GM18499 (cell line): ENCODE results near the gene SORBS1.

Experiments
- ATAC-seq: cut with Tn5 transposase; IDR thresholded peaks from one replicate; pipeline ENCODE4 v1.9.1; 2021; ENCODE audit warnings: moderate number of reproducible peaks; ENCODE audit not compliant: insufficient read depth, unreplicated experiment

Gene SORBS1

GRCh38 chr10:95499482-95499989 is 61.6 kb downstream of the SORBS1 start:
- no peak for ATAC-seq

DNA sequence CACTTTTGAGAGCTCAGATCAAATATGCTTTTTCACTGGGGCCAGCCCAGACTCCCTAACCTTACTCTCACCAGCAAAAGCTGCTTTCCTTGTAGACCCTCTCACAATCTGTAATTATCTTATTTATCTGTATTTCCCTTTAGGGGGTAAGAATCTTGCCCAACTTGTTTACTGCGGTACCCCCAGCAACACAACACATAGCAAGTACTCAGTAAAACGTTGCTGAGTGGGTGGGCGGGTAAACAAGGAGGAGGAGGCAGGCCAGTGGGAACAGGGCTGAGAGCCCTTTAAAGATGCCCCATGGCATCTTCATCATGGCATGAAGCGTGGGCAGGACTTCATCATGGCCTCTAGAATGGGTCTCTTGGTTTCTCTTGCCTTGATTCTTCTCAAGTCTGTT is 64.2 kb downstream of the SORBS1 start:
- ATAC-seq = no peak

DNA sequence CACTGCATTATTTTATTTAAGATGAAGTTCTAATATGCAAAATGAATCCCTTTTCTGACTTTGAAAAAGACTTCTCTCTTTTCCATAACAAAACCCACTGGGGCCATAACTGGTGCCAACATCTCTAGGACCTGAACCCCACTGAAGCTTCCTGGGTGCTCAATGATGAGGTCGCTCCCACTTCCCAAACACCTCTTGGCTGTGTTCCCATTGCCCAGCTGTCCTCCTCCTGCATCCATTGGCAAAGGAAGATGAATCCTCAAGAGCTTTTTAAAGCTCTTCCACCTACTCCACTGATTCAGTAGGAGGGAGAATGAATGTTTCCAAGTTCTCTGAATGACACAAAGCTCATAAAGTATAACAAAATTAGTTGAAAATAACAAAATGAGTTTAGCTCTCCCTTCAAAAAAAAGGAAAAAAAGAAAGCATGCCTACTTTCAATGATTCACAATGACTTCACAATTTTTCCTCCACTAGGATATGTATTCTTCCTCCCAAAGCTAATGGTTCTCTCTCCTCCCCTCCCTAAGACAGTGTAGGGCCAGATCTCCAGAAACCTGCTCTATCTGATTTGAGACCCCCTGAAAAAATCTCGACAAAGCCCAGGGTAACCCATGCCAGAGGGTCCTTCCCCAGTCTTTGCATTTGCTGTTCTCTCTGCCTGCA is 64.8 kb downstream of the SORBS1 start:
- no peak for ATAC-seq

GRCh38 chr10:95493862-95494261 is 67.3 kb downstream of the SORBS1 start:
- ATAC-seq = no peak

- no peak for ATAC-seq
These were observed 73.2 kb downstream of the SORBS1 start for GRCh38 chr10:95487994-95488393.

- no peak for ATAC-seq
These were observed 75.9 kb downstream of the SORBS1 start for GRCh38 chr10:95485056-95485844.

DNA sequence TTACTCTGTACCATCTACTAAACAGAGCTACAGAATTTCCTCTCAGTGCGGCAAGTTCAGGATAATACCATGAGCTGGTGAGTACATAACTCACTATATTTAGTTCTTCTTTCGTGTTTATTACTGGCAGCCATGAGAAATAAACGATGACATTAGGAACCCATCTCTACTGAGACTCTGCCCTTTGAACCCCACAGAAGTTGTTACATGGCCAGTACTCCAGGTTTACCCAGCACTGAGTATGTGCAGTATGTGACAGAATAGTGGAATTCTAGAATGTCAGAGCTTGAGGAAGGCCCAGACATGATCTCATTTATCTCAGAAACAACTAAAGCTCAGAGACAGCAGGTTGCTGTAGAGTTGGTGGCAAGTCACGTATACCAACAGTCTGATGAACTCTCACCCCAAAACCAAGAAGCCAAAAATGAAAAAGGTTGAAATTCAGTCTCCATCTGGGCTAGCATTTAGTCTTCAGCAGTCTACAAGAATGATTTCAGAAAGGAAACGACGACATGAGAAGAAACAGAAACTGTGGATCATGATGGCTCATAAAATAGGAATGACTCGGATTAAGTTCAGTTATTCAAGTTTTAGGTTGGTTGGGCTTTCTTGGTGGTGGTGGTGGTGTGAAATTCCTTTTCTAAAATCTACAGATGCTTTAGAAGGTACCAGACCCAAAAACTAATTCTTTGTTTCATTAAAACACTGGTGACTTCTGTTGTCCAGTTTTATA is 78.5 kb downstream of the SORBS1 start:
- no peak for ATAC-seq

DNA sequence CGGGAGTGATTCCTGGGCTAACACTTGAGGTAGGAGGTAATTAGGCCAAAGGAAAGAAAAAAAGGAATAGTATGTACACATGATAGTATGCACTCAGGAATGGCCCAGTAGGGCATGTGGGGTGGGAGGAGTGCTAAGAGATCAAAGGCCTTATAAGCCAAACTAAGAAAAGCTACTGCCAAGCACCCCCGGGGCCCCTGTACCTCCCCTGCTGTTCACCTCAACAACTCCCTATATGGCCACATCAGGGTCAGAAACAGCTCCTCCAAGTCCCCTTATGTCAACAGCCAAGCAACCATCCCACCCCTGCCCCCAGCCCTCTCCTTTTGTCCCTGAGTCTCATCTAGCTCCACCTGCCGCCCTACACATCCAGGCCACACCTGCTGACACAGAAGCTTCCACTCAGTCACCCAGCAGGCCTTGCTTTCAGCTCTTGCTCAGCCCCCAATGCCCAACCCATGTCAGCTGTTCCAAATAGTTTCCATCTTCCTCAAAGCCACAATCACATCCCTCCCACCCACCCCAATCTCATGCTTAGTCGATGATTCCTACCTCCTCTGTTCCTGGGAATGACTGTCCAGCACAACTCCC is 80.2 kb downstream of the SORBS1 start:
- ATAC-seq = no peak

DNA sequence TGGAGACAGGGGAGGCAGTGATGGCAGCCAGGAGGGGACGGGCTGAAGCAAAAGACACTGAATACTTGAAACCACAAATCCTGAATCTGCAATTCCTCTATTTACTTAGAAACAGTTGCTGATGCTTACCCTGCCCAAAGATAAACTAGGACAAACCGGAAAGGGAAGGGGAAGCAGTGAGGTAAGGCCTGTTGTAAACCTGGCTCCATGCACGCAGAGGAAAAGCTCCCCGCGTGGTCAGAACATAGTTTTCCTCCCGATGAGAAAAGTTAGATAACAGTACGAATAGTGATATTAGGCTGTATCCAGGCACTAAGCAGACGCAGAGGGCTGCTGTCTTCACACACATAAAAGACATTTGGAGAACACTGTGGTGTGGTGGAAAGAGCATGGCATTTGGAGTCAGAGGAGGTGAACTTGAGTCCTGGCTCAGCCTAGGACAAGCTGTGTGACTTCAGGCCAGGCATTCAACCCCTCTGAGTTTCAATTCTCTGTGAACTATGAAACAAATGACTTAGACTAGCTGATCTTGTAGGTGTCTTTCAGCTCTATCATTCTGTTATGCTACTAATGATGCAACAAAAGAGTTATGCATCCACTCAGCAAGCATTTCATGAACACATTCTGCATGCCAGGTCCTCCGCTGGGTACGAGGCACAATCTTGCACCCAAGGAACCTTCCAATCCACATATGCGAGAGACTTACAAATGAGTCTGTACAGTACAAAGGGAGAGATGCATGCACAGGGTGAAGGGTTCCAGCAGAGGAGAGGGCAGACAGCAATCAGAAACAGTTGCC is 80.9 kb downstream of the SORBS1 start:
- ATAC-seq = no peak

DNA sequence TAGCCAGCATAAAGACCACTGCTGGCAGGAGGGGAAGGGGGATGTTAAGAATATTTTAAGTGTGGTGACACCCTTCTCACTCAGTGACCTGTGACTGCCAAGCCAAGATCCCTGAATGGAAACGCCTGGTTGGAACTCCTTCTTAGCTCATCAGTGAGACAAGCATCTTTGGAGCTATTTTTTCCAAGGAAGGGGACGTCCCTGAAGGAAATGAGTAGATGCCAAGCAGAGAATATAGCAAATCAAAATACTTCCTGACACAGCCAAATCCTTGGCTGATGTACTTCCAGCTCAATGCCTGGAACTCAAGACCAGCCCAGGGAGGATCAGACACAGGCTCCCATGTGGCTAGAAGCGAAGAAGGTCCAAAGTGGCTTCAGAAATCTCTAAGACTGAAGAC is 82.2 kb downstream of the SORBS1 start:
- ATAC-seq = no peak

GRCh38 chr10:95478185-95478584 is 83.0 kb downstream of the SORBS1 start:
- ATAC-seq = no peak

DNA sequence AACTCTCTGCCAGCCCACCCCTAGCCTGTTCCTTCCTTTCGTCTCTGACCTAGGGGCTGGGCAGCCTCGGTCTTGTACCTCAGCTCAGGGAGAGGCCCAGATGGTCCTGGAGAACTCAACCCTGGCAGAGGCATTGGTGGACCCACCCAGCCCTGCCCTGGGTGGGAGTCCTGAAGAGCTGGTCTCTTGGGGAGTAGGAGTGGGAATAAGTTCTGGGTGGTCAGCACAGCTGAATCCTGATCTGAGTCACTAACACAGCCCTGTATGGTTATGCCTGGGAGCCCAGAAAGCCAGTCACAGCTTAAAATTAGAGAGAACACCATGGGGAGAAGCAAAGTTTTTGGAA is 84.0 kb downstream of the SORBS1 start:
- no peak for ATAC-seq

DNA sequence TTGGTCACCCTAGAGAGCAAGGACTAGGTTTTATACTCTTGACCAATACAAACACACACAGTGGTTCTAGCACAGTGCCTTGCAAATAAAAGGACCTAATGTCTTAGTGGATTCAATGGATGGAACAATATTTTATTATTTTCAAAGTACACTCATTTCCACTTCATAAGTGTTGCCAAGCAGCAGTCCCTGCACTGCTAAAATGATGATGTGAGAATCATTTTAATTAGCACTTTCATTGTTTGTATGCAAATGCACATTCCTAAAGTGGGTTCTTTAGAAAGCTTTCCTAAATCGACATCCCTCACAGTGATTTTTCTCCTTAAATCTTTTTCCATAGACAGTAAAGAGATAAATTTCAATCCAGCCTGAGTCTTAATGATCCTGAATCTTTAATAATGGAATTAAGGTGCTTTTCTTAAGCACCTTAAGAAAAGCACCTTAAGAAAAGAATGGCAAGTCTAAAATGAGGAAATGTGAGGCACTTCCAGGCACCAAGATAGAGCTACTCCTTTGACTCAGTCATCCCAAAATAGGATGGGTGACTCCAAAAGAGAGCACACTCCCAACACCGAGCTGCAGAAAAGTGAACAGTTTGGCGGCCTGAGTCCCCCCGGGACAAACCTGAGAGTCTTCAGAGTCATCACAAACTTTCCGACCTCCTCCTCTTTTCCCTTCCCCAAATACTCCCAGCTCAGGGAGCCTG is 84.5 kb downstream of the SORBS1 start:
- no peak for ATAC-seq

- no peak for ATAC-seq
These were observed 85.2 kb downstream of the SORBS1 start for GRCh38 chr10:95475827-95476468.

DNA sequence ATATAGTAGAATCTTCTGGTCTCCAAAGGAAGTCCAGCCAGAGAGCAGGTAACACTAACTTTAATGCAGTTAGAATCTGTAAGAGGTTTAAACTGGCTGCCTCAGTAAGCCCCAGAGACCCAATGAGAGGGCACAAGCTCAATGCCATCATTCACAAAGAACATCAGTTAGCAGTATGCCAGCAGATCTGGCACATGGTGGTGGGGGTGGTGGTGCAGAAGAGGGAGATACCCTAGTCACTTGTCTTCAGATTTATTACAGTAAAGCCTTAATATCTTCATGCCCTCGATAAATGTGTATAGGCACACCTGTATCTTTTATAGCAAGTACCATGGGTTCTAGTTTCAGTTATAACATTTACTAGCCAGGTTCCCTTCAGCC is 86.2 kb downstream of the SORBS1 start:
- no peak for ATAC-seq

DNA sequence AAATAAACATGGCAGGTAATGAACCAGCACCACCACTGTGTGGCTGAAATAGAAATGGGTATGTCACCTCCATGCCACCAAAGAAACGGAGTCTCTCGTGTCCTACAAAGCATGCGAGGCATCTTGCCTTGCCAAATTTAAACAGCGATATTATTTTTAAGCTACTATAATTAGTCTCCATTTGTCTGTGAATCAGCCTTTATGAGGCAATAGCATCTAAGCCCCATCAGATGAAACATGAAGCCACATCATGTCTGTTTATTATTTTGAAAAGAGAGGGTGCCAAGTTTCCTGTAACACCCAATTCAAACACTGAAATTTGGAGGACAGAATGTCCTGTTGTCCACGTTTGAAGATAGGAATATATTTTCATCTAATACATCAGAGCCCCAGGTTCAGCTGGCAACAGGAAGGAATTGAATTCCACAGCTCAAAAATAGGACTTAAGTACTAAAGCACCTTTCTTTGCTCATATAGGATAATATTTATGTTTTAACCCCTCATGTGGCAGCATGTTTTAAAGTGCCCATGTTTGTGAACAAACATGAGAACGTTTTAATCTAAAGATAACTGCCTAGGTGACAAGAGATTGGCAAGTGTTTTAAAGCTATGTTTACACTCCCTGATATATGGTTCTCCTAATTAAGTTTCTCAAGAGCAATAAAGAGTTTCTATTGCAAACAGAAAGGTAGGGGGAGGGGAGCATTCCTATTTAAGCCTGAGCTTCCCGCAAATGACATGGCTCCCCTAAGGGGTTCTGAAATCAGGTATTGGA is 86.8 kb downstream of the SORBS1 start:
- no peak for ATAC-seq

GRCh38 chr10:95472304-95473088 is 88.7 kb downstream of the SORBS1 start:
- no peak for ATAC-seq

DNA sequence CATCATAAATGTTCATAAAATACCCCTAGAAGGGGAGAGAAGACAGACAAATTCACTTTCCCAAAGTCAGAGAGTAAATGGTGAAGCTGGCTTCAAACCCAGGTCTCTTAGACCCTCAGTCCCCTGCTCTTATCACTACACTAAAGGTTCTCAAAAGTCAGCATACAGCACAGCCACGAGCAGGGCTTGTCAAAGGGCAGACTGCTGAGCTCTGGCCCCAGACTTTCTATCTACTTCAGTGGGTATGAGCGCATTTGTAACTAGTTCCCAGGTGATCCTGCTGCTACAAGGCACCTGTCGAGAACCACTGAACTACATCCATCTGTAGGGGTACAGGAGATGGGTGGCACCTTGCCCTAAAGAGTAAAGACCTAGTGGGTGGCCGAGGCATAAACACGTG is 91.5 kb downstream of the SORBS1 start:
- no peak for ATAC-seq
